PFSK-1 (cell line): ENCODE measurements around the gene PGAP3. TPM values are rescaled to one million over a fixed set of nuclear protein-coding genes. Genes with fewer than 3 reads are reported as not detected.

ENCODE experiments used
- FOXP2 ChIP-seq: optimal IDR thresholded peaks from 2 replicates; pipeline ENCODE3; 2011; ENCODE audit warnings: borderline replicate concordance, control low read depth, inconsistent platforms; ENCODE audit not compliant: insufficient read depth; ENCODE audit errors: extremely low read length, extremely low read depth
- POLR2AphosphoS5 ChIP-seq: IDR thresholded peaks from 2 replicates; pipeline ENCODE4 v1.6.1; 2012; ENCODE audit warnings: low read depth, mild to moderate bottlenecking, control low read depth, low read length, moderate library complexity
- REST ChIP-seq, 2 experiments: IDR thresholded peaks; 2 replicates each; pipeline versions ENCODE4 v1.6.1 to v1.8.0; 2011 to 2012; ENCODE audit warnings: low read depth in 2 of 2, low read length in 2 of 2, control low read depth in 1 of 2, inconsistent platforms in 1 of 2, mild to moderate bottlenecking in 1 of 2, moderate library complexity in 1 of 2; ENCODE audit not compliant: insufficient read depth in 1 of 2
- SIN3A ChIP-seq: IDR thresholded peaks from 2 replicates; pipeline ENCODE4 v1.6.1; 2012; ENCODE audit warnings: mild to moderate bottlenecking, low read length, moderate library complexity, borderline replicate concordance; ENCODE audit not compliant: insufficient read depth
- TAF1 ChIP-seq: IDR thresholded peaks from 2 replicates; pipeline ENCODE4 v1.6.1; 2012; ENCODE audit warnings: low read length, control low read depth, borderline replicate concordance; ENCODE audit not compliant: insufficient read depth
- polyA plus RNA-seq: library from polyadenylated mRNA; unstranded; fragments of >200 nt; gene quantifications from one replicate; pipeline ENCODE4 v1.2.1, GENCODE V29; 2012; ENCODE audit warnings: low read depth, missing spikeins; ENCODE audit not compliant: insufficient read length

PGAP3 gene
- polyA plus RNA-seq = 15.2 TPM

GRCh38 chr17:39687546-39688474 is at the start of gene PGAP3:
Gene PGAP3 (minus strand): TSS chr17:39688057. CDS start chr17:39688014, 43 bp downstream.
- no peak for TF ChIP-seq SIN3A
- TF ChIP-seq FOXP2 = peak; percentile 53
- TF ChIP-seq REST (IDR thresholded peaks at IDR 0.05; ENCODE audit: insufficient read depth in 1 of 2, low read depth in 2 of 2, low read length in 2 of 2) = 0 out of 4 replicates have a peak, but pooled peaks of 1 of the 2 experiments have one; percentile 31
- TF ChIP-seq TAF1 = peak; percentile 67; the same call in 1 of the 2 replicates
- peak; percentile 83 for TF ChIP-seq POLR2AphosphoS5

GRCh38 chr17:39737206-39737759 is 49.4 kb upstream of the PGAP3 start:
- no peak for TF ChIP-seq FOXP2
- TF ChIP-seq REST (IDR thresholded peaks at IDR 0.05; ENCODE audit: insufficient read depth in 1 of 2, low read depth in 2 of 2, low read length in 2 of 2) = no peak
- TF ChIP-seq POLR2AphosphoS5 = no peak
- no peak for TF ChIP-seq TAF1
- no peak for TF ChIP-seq SIN3A

- no peak for TF ChIP-seq FOXP2
- TF ChIP-seq POLR2AphosphoS5 = no peak
These were observed 48.7 kb upstream of the PGAP3 start for GRCh38 chr17:39736319-39737165.

GRCh38 chr17:39735882-39736281 is 48.0 kb upstream of the PGAP3 start:
- TF ChIP-seq FOXP2 (no peak), TAF1 (no peak), POLR2AphosphoS5 (no peak), REST (IDR thresholded peaks at IDR 0.05; ENCODE audit: insufficient read depth in 1 of 2, low read depth in 2 of 2, low read length in 2 of 2) (no peak), SIN3A (no peak)

- TF ChIP-seq SIN3A = no peak
- TF ChIP-seq POLR2AphosphoS5 = no peak
- TF ChIP-seq TAF1 = no peak
- no peak for TF ChIP-seq FOXP2
These were observed 44.7 kb upstream of the PGAP3 start for GRCh38 chr17:39732586-39732985.
